DMS 273 (cell line): Measurements from ENCODE around the gene HOXD3.

Source experiments
- DNase-seq: peaks from one replicate; lab custom pipeline; 2025; ENCODE audit not compliant: unreplicated experiment; lab: John Stamatoyannopoulos, UW

HOXD3 gene

DNA sequence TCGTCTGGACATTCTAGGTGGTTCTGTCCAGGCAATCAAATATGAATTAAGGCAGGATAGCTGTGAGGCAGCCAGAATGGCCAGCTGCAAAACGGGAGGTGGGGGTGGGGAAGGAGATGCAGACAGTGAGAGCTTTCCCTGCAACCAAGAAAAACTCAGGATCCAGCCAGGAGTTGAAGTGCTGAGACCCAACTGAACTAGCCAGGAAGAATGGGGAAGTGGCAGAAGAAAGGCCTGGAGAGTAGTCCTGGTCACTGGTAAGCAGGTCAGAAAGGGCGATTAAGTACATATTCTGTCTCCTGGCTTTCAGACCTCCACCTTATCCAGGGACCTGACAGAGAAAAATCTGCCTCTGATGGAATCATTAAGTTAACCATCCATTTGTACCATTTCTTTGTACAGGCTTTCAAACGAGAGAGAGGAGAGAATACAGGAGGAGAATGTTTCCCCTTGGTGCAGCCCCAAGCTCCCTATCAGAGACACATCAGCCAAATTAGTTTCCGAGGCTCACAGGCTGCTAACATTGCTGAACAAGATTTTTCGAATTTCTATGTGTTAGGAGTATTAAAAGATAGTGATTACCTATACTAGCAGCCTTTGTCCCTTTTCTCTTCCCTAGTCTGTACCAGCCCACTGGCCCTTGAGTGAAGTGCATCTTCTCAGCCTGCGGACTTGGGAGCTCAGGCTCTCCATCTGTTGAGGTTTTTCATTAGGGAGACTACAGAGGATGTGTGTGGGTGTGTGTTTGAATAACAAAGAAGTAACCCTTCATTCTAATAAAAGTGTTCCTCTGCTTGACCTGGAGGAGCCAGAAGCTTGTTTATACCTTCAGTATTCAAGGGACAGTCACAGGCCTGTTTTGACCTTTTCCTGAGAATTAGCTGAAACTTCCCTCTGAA is 18.9 kb downstream of the HOXD3 start:
- peak; percentile 76 for DNase-seq

- DNase-seq = no peak
These were observed 20.5 kb downstream of the HOXD3 start for GRCh38 chr2:176177580-176178037.

- DNase-seq = peak; percentile 92
These were observed 21.1 kb downstream of the HOXD3 start for GRCh38 chr2:176178038-176178756.

- no peak for DNase-seq
These were observed 21.7 kb downstream of the HOXD3 start for GRCh38 chr2:176178757-176179295.

GRCh38 chr2:176181551-176181950 is 24.4 kb downstream of the HOXD3 start:
- DNase-seq = no peak

- no peak for DNase-seq
These were observed 25.6 kb downstream of the HOXD3 start for GRCh38 chr2:176182671-176183070.

GRCh38 chr2:176184749-176185148 is 27.6 kb downstream of the HOXD3 start:
- no peak for DNase-seq

DNA sequence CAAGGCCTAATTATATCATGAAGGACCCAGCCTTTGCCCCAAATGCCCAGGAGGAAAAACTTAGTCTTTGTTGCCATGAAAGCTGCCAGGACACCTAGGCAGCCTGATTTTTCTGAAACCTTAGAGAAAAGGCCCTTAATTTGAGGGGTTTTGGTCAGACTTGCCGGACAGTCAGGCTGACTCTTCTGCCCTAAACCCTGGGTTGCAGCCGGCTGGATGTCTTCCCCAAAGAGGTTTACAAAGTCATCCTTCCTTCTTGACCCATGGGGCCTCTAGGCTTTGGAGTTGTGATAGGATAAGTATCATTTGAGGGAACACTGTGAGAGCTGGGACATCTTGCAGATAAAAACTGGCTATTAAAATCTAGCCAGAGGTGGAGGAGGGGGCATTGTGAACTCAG is 28.9 kb downstream of the HOXD3 start:
- no peak for DNase-seq

GRCh38 chr2:176187200-176187898 is 30.2 kb downstream of the HOXD3 start:
- DNase-seq = peak; percentile 58

DNA sequence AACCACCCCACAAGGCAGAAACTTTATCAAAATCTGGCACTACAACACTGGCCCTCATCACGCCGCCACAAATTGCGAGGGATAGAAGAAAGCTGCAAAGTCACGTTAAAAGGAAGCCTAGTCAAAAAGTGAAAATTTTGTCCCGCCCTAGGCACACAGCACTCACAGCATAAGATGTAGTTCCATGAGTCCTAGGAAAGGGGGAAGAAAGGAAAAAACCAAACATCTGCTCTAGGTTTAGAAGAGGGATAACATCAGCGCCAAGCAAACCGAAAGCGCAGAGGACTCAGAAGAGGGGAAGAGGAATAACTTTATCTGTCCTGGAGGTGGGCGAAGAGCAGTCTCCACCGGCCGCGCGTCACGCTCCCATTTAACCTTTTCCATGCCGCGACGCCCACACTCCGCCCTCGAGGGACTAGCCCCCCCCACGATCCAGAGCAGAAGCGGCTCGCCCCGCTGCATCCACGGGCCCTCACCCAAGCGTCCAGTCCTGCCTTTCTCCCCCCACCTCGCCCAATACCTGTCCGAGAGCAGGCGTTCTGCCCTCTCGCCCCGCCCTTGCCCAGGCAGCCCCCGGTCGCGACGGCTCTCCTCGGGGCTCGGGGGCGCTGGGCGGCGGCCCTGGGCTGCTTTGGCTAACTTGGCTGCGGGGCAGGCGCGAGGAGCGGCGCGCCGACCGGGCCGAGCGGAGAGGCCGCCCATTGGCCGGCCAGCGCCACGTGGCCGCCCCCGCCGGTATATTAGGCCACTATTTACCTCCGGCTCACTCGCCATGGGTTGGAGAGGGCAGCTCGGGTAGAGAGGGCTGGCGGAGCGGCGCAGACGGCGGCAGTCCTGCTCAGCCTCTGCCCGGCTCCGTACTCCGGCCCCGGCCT is 31.0 kb downstream of the HOXD3 start, which contains the start of gene HOXD1:
TSS of gene HOXD1 (plus strand) at position 770 of the 875 bp plus-strand sequence. CDS start 134 bp downstream, outside the sequence.
- DNase-seq = peak; percentile 87

- DNase-seq = peak; percentile 69
These were observed 31.9 kb downstream of the HOXD3 start for GRCh38 chr2:176188774-176189680.

- no peak for DNase-seq
These were observed 32.9 kb downstream of the HOXD3 start for GRCh38 chr2:176189681-176190641.

DNA sequence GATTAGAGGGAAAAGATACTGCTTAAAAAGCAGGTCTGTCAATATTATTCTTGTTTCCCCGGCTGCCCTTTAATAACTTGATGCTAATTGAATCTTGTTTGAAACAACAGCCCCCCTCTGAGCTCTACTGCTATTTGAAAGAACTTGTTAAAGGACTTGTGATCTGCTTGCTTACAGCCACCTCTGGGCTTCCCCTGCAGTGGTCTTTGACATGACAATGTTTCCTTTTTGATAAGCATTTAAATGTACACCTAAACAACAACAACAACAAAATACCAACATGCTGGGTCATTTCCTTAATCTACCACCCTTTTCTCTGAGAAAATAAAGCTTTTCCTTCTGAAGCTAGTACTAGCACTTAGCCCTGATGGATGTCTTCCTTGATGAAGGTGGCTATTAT is 35.2 kb downstream of the HOXD3 start:
- DNase-seq = no peak

DNA sequence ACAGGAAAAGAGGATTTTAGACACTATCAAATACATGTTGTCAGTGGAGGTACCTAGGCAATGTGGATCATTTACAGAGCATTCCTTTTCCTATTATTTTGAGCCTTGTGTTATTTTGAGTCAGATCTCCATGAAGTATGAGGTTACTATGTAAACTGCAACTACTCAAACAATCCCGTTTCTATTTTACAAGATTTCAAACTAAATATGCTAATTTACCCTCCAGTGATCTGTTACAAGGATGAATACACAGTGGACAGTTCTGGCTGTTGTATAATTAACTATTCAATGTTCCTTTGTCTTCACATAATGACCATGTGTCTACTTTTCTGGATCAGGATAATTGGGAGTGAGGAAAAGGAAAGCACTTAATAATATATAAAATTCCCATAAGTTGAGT is 35.9 kb downstream of the HOXD3 start:
- no peak for DNase-seq

- no peak for DNase-seq
These were observed 42.8 kb downstream of the HOXD3 start for GRCh38 chr2:176199902-176200301.

DNA sequence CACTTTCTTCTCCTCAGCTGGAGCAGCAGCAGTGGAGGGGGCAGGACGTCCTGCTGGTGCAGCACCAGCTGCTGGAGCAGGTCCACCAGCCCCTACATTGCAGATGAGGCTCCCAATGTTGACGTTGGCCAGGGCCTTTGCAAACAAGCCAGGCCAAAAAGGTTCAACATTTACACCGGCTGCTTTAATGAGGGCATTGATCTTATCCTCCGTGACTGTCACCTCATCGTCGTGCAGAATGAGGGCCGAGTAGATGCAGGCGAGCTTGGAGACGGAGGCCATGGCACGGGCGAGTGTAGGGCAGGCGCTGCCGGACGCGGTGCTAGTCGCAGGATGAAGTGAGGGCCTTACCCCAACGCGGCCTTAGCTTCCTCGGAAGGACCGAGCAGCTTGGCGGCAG is 43.9 kb downstream of the HOXD3 start:
- DNase-seq = no peak

GRCh38 chr2:176202491-176202890 is 45.4 kb downstream of the HOXD3 start:
- DNase-seq = no peak

DNA sequence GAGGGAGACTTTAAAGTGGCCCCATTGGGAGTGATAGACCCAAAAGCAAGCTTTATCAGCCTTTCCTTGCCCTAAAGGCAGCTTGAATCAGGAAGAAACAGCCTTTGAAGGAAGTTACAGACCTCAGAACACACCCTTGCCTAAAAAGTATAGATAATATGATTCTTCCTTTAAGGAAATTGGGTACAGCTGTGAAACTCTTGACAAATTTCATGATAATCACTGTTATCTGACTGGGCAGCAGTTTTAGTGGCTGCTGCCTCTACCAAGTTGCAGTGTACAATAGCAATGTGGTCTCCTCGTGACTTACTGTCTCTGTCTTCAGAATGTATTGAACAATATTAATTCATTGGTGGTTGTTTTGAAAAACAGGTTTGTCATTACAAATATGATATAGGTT is 48.0 kb downstream of the HOXD3 start:
- DNase-seq = no peak
